HepG2 (cell line): ENCODE measurements around the gene TAP1. TPM values are rescaled to one million over a fixed set of nuclear protein-coding genes. Genes with fewer than 3 reads are reported as not detected.

Source experiments
- DMAP1 ChIP-seq: IDR thresholded peaks from 2 replicates; pipeline ENCODE4 v1.6.1; 2016
- E2F5 ChIP-seq: sonication (generic); formaldehyde crosslinking; conservative IDR thresholded peaks from 2 replicates; pipeline ENCODE4 v1.4.0; 2020; ENCODE audit warnings: missing genetic modification reagents
- FOSL1 ChIP-seq: sonication (generic); formaldehyde crosslinking; IDR thresholded peaks from 2 replicates; pipeline ENCODE4 v1.9.0; 2021; ENCODE audit warnings: missing genetic modification reagents, borderline replicate concordance
- GLI4 ChIP-seq: sonication (generic); formaldehyde crosslinking; IDR thresholded peaks from 2 replicates; pipeline ENCODE4 v1.5.1; 2020; ENCODE audit warnings: missing genetic modification reagents, mild to moderate bottlenecking, moderate library complexity, borderline replicate concordance
- KAT7 ChIP-seq: IDR thresholded peaks from 2 replicates; pipeline ENCODE4 v1.6.1; 2018; ENCODE audit warnings: borderline replicate concordance, missing compliant biosample characterization
- MEIS1 ChIP-seq: sonication (generic); formaldehyde crosslinking; IDR thresholded peaks from 2 replicates; pipeline ENCODE4 v1.9.0; 2021; ENCODE audit warnings: mild to moderate bottlenecking, missing genetic modification reagents, moderate library complexity, borderline replicate concordance
- MXD1 ChIP-seq: sonication (generic); formaldehyde crosslinking; IDR thresholded peaks from 2 replicates; pipeline ENCODE4 v1.4.0; 2020; ENCODE audit warnings: mild to moderate bottlenecking, missing genetic modification reagents
- NRL ChIP-seq: sonication (generic); formaldehyde crosslinking; IDR thresholded peaks from 2 replicates; pipeline ENCODE4 v1.5.0; 2020; ENCODE audit warnings: missing genetic modification reagents, mild to moderate bottlenecking, moderate library complexity, borderline replicate concordance
- PATZ1 ChIP-seq: sonication (generic); formaldehyde crosslinking; IDR thresholded peaks from 2 replicates; pipeline ENCODE4 v1.4.0; 2020; ENCODE audit warnings: missing genetic modification reagents
- POLR2AphosphoS5 ChIP-seq: IDR thresholded peaks from 2 replicates; pipeline ENCODE4 v1.6.1; 2012; ENCODE audit warnings: low read depth, low read length
- RARG ChIP-seq: sonication (generic); formaldehyde crosslinking; IDR thresholded peaks from 2 replicates; pipeline ENCODE4 v1.4.0; 2020; ENCODE audit warnings: low read depth, mild to moderate bottlenecking, missing genetic modification reagents
- RBM39 ChIP-seq: fragments of 200-400 bp; formaldehyde crosslinking; IDR thresholded peaks from one replicate; pipeline ENCODE4 v1.6.1; 2018; ENCODE audit warnings: antibody characterized with exemption, mild to moderate bottlenecking, low read depth, low read length; ENCODE audit not compliant: poor library complexity, severe bottlenecking
- RFX5 ChIP-seq: IDR thresholded peaks from 2 replicates; pipeline ENCODE4 v1.6.1; 2011; ENCODE audit warnings: low read depth, low read length, improper control_type of control experiment
- SP4 ChIP-seq: sonication (generic); formaldehyde crosslinking; IDR thresholded peaks from 2 replicates; pipeline ENCODE4 v1.8.1; 2023; ENCODE audit warnings: mild to moderate bottlenecking, missing genetic modification reagents
- XBP1 ChIP-seq: sonication (generic); formaldehyde crosslinking; IDR thresholded peaks from 2 replicates; pipeline ENCODE4 v1.5.0; 2020; ENCODE audit warnings: missing genetic modification reagents
- ZKSCAN5 ChIP-seq: sonication (generic); formaldehyde crosslinking; IDR thresholded peaks from 2 replicates; pipeline ENCODE4 v1.5.1; 2020; ENCODE audit warnings: mild to moderate bottlenecking, missing genetic modification reagents
- ZMAT5 ChIP-seq: sonication (generic); formaldehyde crosslinking; IDR thresholded peaks from 2 replicates; pipeline ENCODE4 v1.5.0; 2020; ENCODE audit warnings: mild to moderate bottlenecking, low read depth, missing genetic modification reagents, borderline replicate concordance
- ZNF275 ChIP-seq: sonication (generic); formaldehyde crosslinking; IDR thresholded peaks from 2 replicates; pipeline ENCODE4 v1.8.0; 2022; ENCODE audit warnings: missing genetic modification reagents, mild to moderate bottlenecking, inconsistent platforms, borderline replicate concordance
- ZNF784 ChIP-seq: sonication (generic); formaldehyde crosslinking; IDR thresholded peaks from 2 replicates; pipeline ENCODE4 v1.5.1; 2020; ENCODE audit warnings: missing genetic modification reagents, mild to moderate bottlenecking, borderline replicate concordance
- ZNF800 ChIP-seq: sonication (generic); formaldehyde crosslinking; IDR thresholded peaks from 2 replicates; pipeline ENCODE4 v1.4.0; 2020; ENCODE audit warnings: missing genetic modification reagents
- polyA plus RNA-seq, 8 experiments: library from polyadenylated mRNA; depleted of rRNA in 3 of 8; stranded (reverse) in 7 of 8; unstranded in 1 of 8; fragments of >200 nt; fragmentation: Illumina TruSeq in 4 of 8; extraction: Trizol in 4 of 8; gene quantifications; 2 replicates each; pipeline versions ENCODE4 v1.2.1 to v1.2.3, GENCODE V29; 2011 to 2016; ENCODE audit warnings: low read depth in 4 of 8, missing spikeins in 1 of 8, mixed read lengths in 1 of 8; ENCODE audit not compliant: insufficient read depth in 1 of 8
- total RNA-seq, 5 experiments: library from RNA; depleted of rRNA; stranded (reverse); fragments of >200 nt; fragmentation: Illumina TruSeq; extraction: Trizol; gene quantifications; 2 replicates each; pipeline ENCODE4 v1.2.3, GENCODE V29; 2016; ENCODE audit warnings: low read depth in 1 of 5

The TAP1 gene
- total and polyA plus RNA-seq, 2 of the 13 experiments (the other 11 are each of a cell fraction or from before 2014, with no cell fraction given), result 31.2 to 52.2 TPM

GRCh38 chr6:32838114-32838958, 15.2 kb downstream of the TAP1 start, which contains the start of gene TAP2 (continued):
- peak; percentile 83; the same call in 1 of the 2 replicates for TF ChIP-seq ZNF275
- TF ChIP-seq ZMAT5 (CRISPR knock-in tag), result no peak
- peak; percentile 31; the same call in 1 of the 2 replicates for TF ChIP-seq ZNF784 (CRISPR knock-in tag)
- TF ChIP-seq PATZ1 (CRISPR knock-in tag), result peak; percentile 57; the same call in 1 of the 2 replicates
- TF ChIP-seq FOSL1 (CRISPR knock-in tag), result no peak
- 0 out of 2 replicates have a peak, but pooled peaks have one; percentile 78 for TF ChIP-seq GLI4 (CRISPR knock-in tag)
- 0 out of 2 replicates have a peak, but pooled peaks have one; percentile 44 for TF ChIP-seq DMAP1 (CRISPR knock-in tag)
- peak; percentile 41; the same call in 1 of the 2 replicates for TF ChIP-seq XBP1 (CRISPR knock-in tag)
- peak; percentile 88 for TF ChIP-seq MXD1 (CRISPR knock-in tag)
- TF ChIP-seq E2F5 (CRISPR knock-in tag), result 0 out of 2 replicates have a peak, but pooled peaks have one; percentile 37
- peak; percentile 69 for TF ChIP-seq RBM39
- TF ChIP-seq POLR2AphosphoS5, result peak; percentile 49; the same call in 1 of the 2 replicates
- TF ChIP-seq RARG (CRISPR knock-in tag), result no peak
- no peak for TF ChIP-seq ZKSCAN5 (CRISPR knock-in tag)
- peak; percentile 88 for TF ChIP-seq NRL (CRISPR knock-in tag)
- TF ChIP-seq MEIS1 (CRISPR knock-in tag), result peak; percentile 60; the same call in 1 of the 2 replicates
- TF ChIP-seq SP4 (CRISPR knock-in tag), result no peak; the same call in 1 of the 2 replicates
- TF ChIP-seq KAT7 (CRISPR knock-in tag), result peak; percentile 96
- TF ChIP-seq ZNF800 (CRISPR knock-in tag), result peak; percentile 94
- TF ChIP-seq RFX5, result peak; percentile 91
